ENCODE data around the gene FAM131B.
A peak's percentile ranks its signal among the peaks of the same experiment; 100 is the strongest.

FAM131B gene

GRCh38 chr7:143388491-143389101 is 26.1 kb upstream of the FAM131B start:
- peak; percentile 0 for ATAC-seq
- TF ChIP-seq OSR1 (CRISPR knock-in tag; IDR thresholded peaks at IDR 0.05), result no peak
- TF ChIP-seq PATZ1 (CRISPR knock-in tag; IDR thresholded peaks at IDR 0.05; ENCODE audit: borderline replicate concordance), result no peak
- TF ChIP-seq ZC3H10 (CRISPR knock-in tag; IDR thresholded peaks at IDR 0.05), result no peak
- TF ChIP-seq ZNF70 (CRISPR knock-in tag; IDR thresholded peaks at IDR 0.05), result no peak
- no peak for TF ChIP-seq BACH2 (CRISPR knock-in tag; IDR thresholded peaks at IDR 0.05; ENCODE audit: borderline replicate concordance)
- no peak for TF ChIP-seq ZNF565 (CRISPR knock-in tag; conservative IDR thresholded peaks at IDR 0.05; ENCODE audit: low read depth)
- no peak for TF ChIP-seq CSDC2 (CRISPR knock-in tag; IDR thresholded peaks at IDR 0.05)
- no peak for TF ChIP-seq ZFP30 (CRISPR knock-in tag; IDR thresholded peaks at IDR 0.05)
- no peak for TF ChIP-seq ARNTL (CRISPR knock-in tag; IDR thresholded peaks at IDR 0.05; ENCODE audit: borderline replicate concordance, low read depth)
- no peak for TF ChIP-seq ZNF8 (CRISPR knock-in tag; IDR thresholded peaks at IDR 0.05)
- TF ChIP-seq ZFP3 (CRISPR knock-in tag; IDR thresholded peaks at IDR 0.05), result no peak
- no peak for TF ChIP-seq TSHZ2 (CRISPR knock-in tag; IDR thresholded peaks at IDR 0.05)
- no peak for TF ChIP-seq TCF4 (CRISPR knock-in tag; IDR thresholded peaks at IDR 0.05; ENCODE audit: borderline replicate concordance)
- TF ChIP-seq ISL1 (CRISPR knock-in tag; IDR thresholded peaks at IDR 0.05), result no peak
- no peak for TF ChIP-seq POU6F1 (CRISPR knock-in tag; IDR thresholded peaks at IDR 0.05; ENCODE audit: borderline replicate concordance, low read depth)
- TF ChIP-seq CREB5 (CRISPR knock-in tag; IDR thresholded peaks at IDR 0.05; ENCODE audit: low read depth), result no peak
- TF ChIP-seq GLIS3 (CRISPR knock-in tag; IDR thresholded peaks at IDR 0.05), result no peak
- no peak for TF ChIP-seq TOX (CRISPR knock-in tag; IDR thresholded peaks at IDR 0.05; ENCODE audit: borderline replicate concordance)

GRCh38 chr7:143388051-143388450 is 25.5 kb upstream of the FAM131B start:
- no peak for TF ChIP-seq ZNF8 (CRISPR knock-in tag; IDR thresholded peaks at IDR 0.05)
- TF ChIP-seq ZNF565 (CRISPR knock-in tag; conservative IDR thresholded peaks at IDR 0.05; ENCODE audit: low read depth), result no peak
- TF ChIP-seq ARNTL (CRISPR knock-in tag; IDR thresholded peaks at IDR 0.05; ENCODE audit: borderline replicate concordance, low read depth), result no peak
- no peak for TF ChIP-seq ISL1 (CRISPR knock-in tag; IDR thresholded peaks at IDR 0.05)
- TF ChIP-seq SNAI2 (CRISPR knock-in tag; IDR thresholded peaks at IDR 0.05), result no peak
- TF ChIP-seq PATZ1 (CRISPR knock-in tag; IDR thresholded peaks at IDR 0.05; ENCODE audit: borderline replicate concordance), result no peak; the same call in 1 of the 2 replicates
- no peak for TF ChIP-seq ESRRG (CRISPR knock-in tag; IDR thresholded peaks at IDR 0.05)
- TF ChIP-seq ZNF70 (CRISPR knock-in tag; IDR thresholded peaks at IDR 0.05), result no peak
- TF ChIP-seq CSDC2 (CRISPR knock-in tag; IDR thresholded peaks at IDR 0.05), result no peak
- TF ChIP-seq OSR1 (CRISPR knock-in tag; IDR thresholded peaks at IDR 0.05), result no peak
- TF ChIP-seq GLIS3 (CRISPR knock-in tag; IDR thresholded peaks at IDR 0.05), result no peak
- no peak for TF ChIP-seq ZFP30 (CRISPR knock-in tag; IDR thresholded peaks at IDR 0.05)
- no peak for TF ChIP-seq CSRNP3 (CRISPR knock-in tag; IDR thresholded peaks at IDR 0.05)
- TF ChIP-seq CREB5 (CRISPR knock-in tag; IDR thresholded peaks at IDR 0.05; ENCODE audit: low read depth), result no peak
- no peak for ATAC-seq

Measured in SK-N-SH treated with all-trans-retinoic acid at 6 μM for 48 hours (cell line).